Prostate gland (tissue), 2 donors: ENCODE data around the gene GASK1A.

Experiments used
- CTCF ChIP-seq, 4 experiments: fragments of 200-600 bp in 2 of 4; fragments of 450-650 bp in 2 of 4; sonication (generic) in 2 of 4; IDR thresholded peaks; 1 replicate in 3 of 4; 2 replicates in 1 of 4; pipeline ENCODE4 v1.5.1; 2016 to 2019; ENCODE audit warnings: antibody characterized with exemption in 4 of 4, mild to moderate bottlenecking in 2 of 4, moderate library complexity in 2 of 4
- POLR2A ChIP-seq: fragments of 450-650 bp; IDR thresholded peaks from one replicate; pipeline ENCODE4 v1.6.1; 2016; ENCODE audit warnings: antibody characterized with exemption, mild to moderate bottlenecking
- POLR2AphosphoS5 ChIP-seq: sonication (generic); formaldehyde crosslinking; IDR thresholded peaks from one replicate; pipeline ENCODE4 v1.6.1; 2017; ENCODE audit warnings: antibody characterized with exemption

- no peak for TF ChIP-seq POLR2AphosphoS5
- TF ChIP-seq CTCF (IDR thresholded peaks at IDR 0.05) = no peak
- TF ChIP-seq POLR2A = no peak
These were observed 37.1 kb downstream of the GASK1A start for GRCh38 chr3:43015991-43016865.
